Heart left ventricle (tissue), 13 donors: ENCODE measurements around the gene EPHA5.

Experiments
- CTCF ChIP-seq, 12 donors: fragments of 200-600 bp; sonication (generic) in 4 of 12; IDR thresholded peaks; one replicate each; pipeline versions ENCODE4 v1.5.0 to v1.8.0; 2018 to 2022; ENCODE audit warnings: antibody characterized with exemption in 12 of 12, mild to moderate bottlenecking in 5 of 12
- POLR2A ChIP-seq, 2 donors: fragments of 450-650 bp; IDR thresholded peaks; one replicate each; pipeline ENCODE4 v1.6.1; 2017; ENCODE audit warnings: antibody characterized with exemption in 2 of 2, mild to moderate bottlenecking in 2 of 2, moderate library complexity in 2 of 2
- donor health status: ischemic (EF 13 %, LVEDD 7.1; RV severe dilation, severe dysfunction).
- donor health status: DM: no; HTN: yes; CAD: no.
- donor health status: DM: no; HTN: no; CAD: no.
- donor health status: ischemic (EF 25% LVEDD 6.9; RV normal size, moderate dysfunction).
- donor health status: ischemic (EF 25% LVEDD 5.7; RV mildly dilated, moderate dysfunction).
- donor health status: ischemic (EF 35%, LVEDD 5.7; RV mildly dilated, moderate dysfunction).
- donor health status: nonischemic (EF 11% LVEDD 7.7; RV severe dilation, severe dysfunction).
- donor health status: DM: yes; HTN: yes; CAD: no.
- donor health status: PGD.
- donor health status: ischemic (EF 29% LVEDD 5.4; RV normal size, mild dysfunction).
- donor health status: nonischemic (EF 23%, LVEDD 6.1; RV moderate dilation, normal function).

- TF ChIP-seq CTCF (IDR thresholded peaks at IDR 0.05), result no peak
- TF ChIP-seq POLR2A (IDR thresholded peaks at IDR 0.05), result no peak
Observed at GRCh38 chr4:65336465-65336864, 333.8 kb downstream of the EPHA5 start.
